ENCODE results near the gene TPD52L2. TPM values are rescaled to one million over a fixed set of nuclear protein-coding genes. Genes with fewer than 3 reads are reported as not detected.

The TPD52L2 gene
- total RNA-seq, 1 donor from 2014 or later: 114 TPM

DNA sequence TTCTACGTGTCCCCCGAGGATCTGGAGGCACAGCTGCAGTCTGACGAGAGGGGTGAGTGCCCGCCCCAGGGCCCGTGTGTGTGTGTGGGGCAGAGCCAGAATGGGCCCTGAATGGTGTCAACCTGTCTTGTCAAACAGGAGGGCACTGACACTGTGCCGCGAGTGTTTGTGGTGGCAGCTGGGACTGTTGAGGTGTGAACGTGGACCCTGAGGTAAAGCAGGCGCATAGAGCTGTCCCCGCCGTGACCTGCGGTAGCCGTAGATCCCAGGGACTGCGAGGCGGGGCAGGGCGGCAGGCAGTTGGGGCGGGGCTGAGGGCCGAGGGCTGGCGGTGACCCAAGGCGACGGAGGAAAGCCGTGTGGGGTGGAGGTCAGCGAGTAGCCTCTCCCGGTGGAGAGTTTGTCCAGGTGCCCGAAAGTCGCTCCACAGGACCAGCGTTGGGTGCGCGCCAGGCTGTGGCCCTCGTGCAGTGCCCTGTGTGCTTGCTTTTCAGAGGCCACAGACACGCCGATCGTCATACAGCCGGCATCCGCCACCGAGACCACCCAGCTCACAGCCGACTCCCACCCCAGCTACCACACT lies 66.0 kb downstream of the TPD52L2 start:
- DNase-seq (ENCODE audit: low spot score): no peak

DNA sequence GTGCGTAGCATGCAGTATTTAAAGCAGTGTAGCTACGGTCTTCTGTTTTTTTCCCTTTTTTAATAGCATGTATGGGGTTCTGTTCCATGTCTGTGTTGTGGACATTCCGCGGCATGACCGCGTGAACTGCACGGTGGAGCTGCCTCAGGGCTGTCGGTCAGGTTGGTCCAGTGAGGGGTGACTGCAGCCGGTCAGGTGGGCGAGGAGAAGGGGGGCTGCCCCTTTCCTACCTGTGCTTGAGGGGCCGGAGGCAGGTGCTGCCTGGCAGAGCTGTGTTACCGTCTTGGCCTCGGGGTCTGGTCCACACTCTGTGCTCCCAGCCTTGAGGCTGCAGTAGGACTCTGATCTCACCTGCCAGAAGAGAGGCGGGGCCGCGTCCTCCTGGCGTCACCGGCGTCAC lies 66.7 kb downstream of the TPD52L2 start:
- DNase-seq (ENCODE audit: low spot score): no peak

DNA sequence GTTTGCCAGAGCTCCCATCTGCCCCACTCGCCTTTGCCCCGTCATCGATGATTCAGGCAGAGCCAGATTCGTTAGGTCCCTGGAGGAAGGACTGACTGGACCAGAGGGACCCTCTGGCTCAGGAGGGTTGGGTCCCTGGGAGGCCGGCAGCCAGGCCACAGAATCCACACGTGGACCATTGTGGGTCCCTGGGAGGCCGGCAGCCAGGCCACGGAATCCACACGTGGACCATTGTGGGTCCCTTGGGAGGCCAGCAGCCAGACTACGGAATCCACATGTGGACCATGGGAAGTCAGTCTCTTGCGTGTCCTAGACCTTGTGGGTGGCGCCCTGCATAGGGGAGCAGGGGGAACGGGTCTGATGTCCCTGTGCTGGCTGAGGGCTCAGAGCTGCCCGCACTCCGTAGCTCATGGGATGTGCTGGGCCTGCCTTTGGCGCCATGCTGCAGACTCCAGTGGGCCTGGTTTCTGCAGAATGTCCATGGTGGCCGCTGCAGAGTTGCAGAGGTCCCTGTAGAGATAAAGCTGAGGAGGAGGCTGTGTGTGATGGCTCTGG lies 67.6 kb downstream of the TPD52L2 start:
- DNase-seq (ENCODE audit: low spot score): no peak

DNA sequence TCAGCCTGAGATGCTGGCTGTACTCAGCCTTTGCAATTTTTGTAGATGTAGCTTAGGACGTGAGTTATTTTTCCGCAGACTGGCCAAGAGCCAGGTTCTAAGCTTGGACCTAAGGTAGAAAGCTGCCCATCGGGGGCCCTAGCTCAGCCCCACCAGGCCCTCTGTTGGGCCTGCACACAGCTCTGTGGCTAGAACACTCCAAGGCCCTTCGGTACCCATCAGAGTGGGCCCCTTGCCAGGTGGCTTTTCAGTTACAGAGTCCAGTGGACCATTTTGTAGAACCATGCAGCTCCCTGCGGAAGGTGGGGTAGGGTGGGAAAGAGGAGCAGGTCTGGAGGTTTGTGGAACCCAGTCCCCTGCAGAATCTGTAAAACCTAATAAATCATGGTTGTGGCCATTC lies 68.6 kb downstream of the TPD52L2 start:
- DNase-seq (ENCODE audit: low spot score): no peak

DNA sequence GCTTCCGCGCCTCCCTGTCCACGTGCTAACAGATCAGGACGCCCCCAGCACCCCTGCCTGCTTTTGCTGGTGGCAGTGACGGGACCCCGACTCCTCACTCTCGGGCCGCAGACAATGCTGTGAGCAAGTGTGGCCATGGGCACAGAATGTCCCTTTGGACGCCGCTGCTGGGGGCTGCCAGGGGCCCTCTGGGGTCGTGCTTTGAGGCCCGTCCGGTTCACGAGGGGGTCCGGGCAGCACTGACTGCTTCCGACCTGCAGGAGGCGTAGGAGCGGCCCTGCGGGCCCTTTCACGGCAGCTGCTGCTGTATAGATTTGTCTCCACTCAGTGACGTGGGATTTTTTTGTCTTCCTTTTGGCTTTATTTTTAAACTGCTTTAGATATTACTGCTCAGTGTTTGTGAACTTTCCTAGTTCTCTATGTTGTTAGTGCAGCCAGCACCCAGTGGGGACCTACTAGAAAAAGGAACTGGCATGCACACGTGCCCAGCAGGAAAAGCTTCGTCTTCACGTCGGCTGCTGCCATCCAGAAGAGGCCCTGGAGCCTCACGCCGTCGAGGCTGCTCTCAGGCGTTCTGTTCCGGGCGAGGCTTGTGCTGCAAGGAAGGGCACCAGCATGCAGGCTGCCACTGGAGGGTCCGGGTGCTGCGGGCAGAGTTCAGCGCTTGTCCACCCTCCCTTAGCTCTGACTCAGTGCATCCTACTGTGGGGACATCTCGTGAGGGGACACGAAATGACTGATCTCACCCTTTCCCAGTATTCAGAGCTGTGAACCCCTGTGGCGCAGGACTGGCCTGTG lies 69.4 kb downstream of the TPD52L2 start:
- DNase-seq (ENCODE audit: low spot score): no peak

DNA sequence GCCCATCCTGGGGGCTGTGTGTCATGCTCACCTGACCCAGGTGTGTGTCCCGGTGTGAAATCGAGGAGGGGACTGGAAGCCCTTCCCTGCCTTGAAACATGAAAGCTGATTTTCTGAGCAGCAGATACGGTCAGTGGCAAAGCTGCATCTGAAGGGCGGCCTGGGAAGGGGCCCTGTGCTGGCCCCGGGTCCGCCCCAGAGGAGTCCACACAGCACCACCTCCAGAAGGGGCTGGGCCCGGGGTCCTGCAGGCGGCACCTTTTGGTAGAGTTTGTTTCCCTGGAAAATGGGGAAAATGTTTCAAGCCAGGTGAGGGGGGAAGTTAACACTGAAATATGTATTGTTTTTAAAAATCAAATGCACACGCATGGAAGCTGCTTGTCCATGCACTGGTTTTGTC lies 70.4 kb downstream of the TPD52L2 start:
- no peak for DNase-seq (ENCODE audit: low spot score)

DNA sequence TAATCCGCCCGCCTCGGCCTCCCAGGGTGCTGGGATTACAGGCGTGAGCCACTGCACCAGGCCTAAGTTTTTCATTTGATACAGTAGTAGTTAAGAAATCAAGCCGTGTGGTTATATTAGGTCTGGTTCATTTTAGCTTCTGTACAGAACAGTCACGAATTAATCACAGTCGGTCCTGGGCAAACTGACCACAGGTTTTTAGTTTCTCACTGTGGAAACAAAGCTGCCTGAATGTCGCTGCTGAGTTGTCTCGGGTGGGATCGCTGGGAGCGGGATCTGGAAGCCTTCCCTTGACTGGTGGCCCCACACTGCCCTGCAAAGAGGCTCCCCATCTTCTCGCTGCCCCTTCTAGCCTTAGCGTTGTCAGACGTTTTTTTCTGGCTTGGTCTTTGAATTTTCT lies 72.5 kb downstream of the TPD52L2 start:
- no peak for DNase-seq (ENCODE audit: low spot score)

DNA sequence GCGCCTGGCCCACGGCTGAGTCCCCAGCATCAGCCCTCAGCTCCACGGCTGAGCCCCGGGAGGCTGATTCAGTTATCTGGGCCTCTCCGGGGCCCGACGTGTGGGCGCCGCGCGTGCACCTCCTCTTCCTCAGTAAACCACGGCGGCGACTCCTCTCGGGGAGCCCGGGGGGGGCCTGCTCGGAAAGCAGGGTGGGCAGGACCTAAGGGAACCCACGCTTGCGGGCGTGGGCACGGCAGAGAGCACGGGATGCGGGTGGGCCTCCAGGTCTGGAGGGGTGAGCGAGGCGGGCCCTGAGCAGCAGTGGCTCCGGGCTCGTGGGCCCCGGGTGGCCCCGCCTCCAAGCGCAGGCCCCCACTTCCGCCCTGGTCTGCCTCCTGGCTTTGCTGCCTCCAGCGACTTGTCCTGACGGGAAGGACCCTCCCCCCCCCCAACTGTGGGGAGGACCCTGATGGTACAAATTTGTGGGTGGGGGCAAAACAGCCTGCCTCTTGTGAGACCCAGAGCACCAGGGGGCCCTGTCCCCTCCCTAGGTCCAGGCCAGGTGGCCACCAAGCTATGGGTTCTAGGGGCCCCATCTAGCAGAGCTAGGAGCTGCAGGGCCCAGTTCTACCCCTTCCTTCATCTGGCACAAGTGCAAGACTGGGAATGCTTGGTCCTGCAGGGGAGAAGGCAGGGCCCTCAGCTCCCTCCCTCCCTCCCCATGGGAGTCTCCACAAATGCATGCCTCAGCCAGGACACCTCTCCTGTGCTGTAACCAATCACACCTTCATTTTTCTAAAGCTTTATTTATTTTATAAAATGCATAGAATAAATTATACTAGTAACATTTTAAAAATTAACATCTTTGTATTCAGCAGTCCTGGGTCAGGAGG lies 74.2 kb downstream of the TPD52L2 start:
- DNase-seq (ENCODE audit: low spot score): no peak

DNA sequence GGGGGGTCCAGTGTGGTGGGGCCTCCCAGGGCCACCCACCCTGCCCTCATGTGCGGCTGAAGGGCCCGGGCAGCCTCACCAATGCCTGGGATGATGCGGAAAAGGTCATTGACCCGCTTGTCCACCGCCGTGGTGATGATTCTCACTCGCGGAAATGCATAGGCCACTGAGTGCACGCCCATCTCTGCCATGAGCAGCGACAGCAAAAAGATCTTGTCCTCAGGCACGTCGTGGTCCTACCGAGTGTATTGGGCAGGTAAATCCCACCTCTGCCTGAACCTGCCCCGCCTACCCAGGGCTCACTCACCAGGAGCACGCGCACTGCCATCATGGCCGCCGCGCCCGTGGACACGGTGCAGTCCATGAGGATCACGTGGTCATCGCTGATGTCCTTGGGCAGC lies 75.0 kb downstream of the TPD52L2 start:
- no peak for DNase-seq (ENCODE audit: low spot score)

DNA sequence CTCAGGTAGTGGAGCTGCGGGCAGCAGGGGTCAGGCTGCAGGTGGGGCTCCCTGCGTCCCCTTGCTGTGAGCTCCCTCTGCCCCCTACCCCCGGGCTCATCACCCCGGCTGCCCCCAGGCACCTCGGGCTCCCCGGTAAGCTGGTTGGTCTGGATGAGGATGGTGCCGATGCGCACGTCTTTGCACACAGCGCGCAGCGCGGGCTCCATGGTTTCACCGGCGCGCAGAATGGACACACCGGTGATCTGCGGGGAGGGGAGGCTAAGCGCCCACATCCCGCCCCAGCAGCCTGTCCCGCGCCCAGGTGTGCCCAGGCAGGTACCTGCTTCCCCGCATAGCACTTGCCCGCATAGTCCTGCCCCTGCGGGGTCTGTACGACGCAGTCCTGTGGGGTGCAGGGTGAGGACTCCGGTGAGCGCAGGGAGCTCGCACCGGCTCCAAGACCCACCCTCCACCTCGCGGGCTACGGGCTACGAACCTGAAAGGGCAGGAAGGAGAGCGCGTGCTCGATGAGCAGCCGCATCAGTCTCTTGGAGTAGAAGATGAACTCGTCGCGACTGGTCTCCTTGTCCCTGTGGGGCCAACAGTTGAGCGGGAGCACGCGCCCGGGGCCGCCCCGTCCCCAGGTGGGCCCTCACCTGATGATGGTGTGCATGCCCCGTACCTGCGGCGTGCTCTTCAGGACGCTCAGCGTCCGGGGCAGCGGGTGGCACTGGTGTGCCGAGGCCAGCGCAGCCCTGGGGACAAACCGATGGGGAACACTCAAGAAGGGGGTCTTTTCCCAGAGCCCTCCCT lies 75.6 kb downstream of the TPD52L2 start:
- no peak for DNase-seq (ENCODE audit: low spot score)

Small RNA genes within 50 kb of the gene (microRNA-seq; reads per million reads assigned to microRNA genes)
- gene MIR1914 (ENCODE audit: borderline number of aligned reads) (not detected), gene MIR941-1 (ENCODE audit: borderline number of aligned reads) (not detected), gene MIR941-2 (ENCODE audit: borderline number of aligned reads) (not detected), gene MIR941-3 (ENCODE audit: borderline number of aligned reads) (not detected), gene MIR941-4 (ENCODE audit: borderline number of aligned reads) (not detected), gene MIR941-5 (ENCODE audit: borderline number of aligned reads) (not detected)

Other genes with a start within 250 kb of the TPD52L2 start
- 10.0 TPM for gene GMEB2, start 238.2 kb upstream of the TPD52L2 start, total RNA-seq
- gene STMN3, start 211.8 kb upstream of the TPD52L2 start, total RNA-seq: 9.9 TPM
- 31.7 TPM for gene RTEL1, start 207.0 kb upstream of the TPD52L2 start, total RNA-seq
- 4.7 TPM for gene TNFRSF6B, start 168.6 kb upstream of the TPD52L2 start, total RNA-seq
- 47.3 TPM for gene ARFRP1, start 157.3 kb upstream of the TPD52L2 start, total RNA-seq
- gene ZGPAT, start 157.2 kb upstream of the TPD52L2 start, total RNA-seq: 26.7 TPM
- 6.5 TPM for gene LIME1, start 128.6 kb upstream of the TPD52L2 start, total RNA-seq
- gene SLC2A4RG, start 125.5 kb upstream of the TPD52L2 start, total RNA-seq: 62.0 TPM
- 34.7 TPM for gene ZBTB46, start 34.0 kb upstream of the TPD52L2 start, total RNA-seq
- not detected for gene ABHD16B, start 3.8 kb upstream of the TPD52L2 start, total RNA-seq
- 50.5 TPM for gene DNAJC5, start 29.9 kb downstream of the TPD52L2 start, total RNA-seq
- gene UCKL1, start 91.1 kb downstream of the TPD52L2 start, total RNA-seq: 36.0 TPM
- 18.7 TPM for gene ZNF512B, start 104.7 kb downstream of the TPD52L2 start, total RNA-seq
- 2.9 TPM for gene SAMD10, start 114.4 kb downstream of the TPD52L2 start, total RNA-seq
- 46.3 TPM for gene PRPF6, start 115.9 kb downstream of the TPD52L2 start, total RNA-seq
- gene C20orf204, start 170.9 kb downstream of the TPD52L2 start, total RNA-seq: 0.74 TPM
- gene SOX18, start 184.4 kb downstream of the TPD52L2 start, total RNA-seq: 70.5 TPM
- 42.5 TPM for gene TCEA2, start 197.9 kb downstream of the TPD52L2 start, total RNA-seq
- gene RGS19, start 214.2 kb downstream of the TPD52L2 start, total RNA-seq: 29.0 TPM
- 1.3 TPM for gene OPRL1, start 214.8 kb downstream of the TPD52L2 start, total RNA-seq
- gene LKAAEAR1, start 219.1 kb downstream of the TPD52L2 start, total RNA-seq: not detected
- gene NPBWR2, start 242.3 kb downstream of the TPD52L2 start, total RNA-seq: not detected